Endometrial microvascular endothelial cells (primary cell): ENCODE results near the gene SND1. TPM values are rescaled to one million over a fixed set of nuclear protein-coding genes. Genes with fewer than 3 reads are reported as not detected.

Experiments
- in situ Hi-C: cut with HindIII; loops from 2 replicates; pipeline ENCODE4 v1.10.0; 2017; ENCODE audit warnings: low sequenced_read_pairs, low pct_unique_long_range_greater_than_20kb; ENCODE audit errors: inconsistent ontology term
- total RNA-seq: library from RNA; depleted of rRNA; stranded (reverse); fragments of >200 nt; gene quantifications from one replicate; pipeline ENCODE4 v1.2.3, GENCODE V29; 2015; ENCODE audit errors: inconsistent ontology term

Gene SND1
- total RNA-seq, 1 donor from 2014 or later: 223 TPM

DNA sequence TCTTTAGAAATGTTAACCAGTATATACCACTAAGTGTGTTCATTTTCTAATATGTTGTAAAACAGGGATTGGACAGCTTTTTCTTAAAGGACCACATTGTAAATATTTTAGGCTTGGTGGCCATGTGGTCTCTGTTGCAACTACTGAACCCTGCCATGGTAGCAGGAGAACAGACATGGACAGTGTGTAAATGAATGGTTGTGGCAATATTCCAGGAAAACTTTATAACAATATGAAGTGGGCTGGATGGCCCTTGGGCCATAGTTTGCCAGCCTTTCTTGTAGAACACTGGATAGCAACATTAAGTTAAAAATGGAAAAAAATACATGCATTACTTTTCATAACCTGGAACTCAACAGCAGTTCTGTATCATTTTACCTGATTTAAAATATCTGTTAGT lies 61.0 kb downstream of the SND1 start:
- in situ Hi-C loops: loop anchor here (25.0 kb wide), 1 partner anchor 499 kb away; no protein-coding TSS in a partner anchor

DNA sequence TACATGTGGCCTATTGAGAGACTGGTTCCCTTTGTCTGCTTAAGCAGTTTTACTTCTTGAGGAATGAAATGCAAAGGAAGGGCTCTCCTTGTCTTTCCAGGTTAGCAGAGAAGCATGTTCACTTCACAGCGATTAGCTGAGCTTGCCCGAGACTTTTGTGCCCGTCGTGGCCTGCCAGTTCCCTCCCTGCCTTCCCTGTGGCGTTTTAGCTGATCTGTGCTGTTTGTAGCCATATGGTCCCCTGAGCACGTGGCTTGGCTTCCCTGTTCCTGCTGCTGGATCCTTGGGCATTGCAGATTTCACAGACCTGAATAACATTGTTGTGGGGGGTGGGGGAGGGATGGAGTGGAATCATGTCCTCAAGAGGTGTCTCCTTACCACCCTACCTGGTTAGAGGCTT lies 61.8 kb downstream of the SND1 start:
- in situ Hi-C loops: loop anchor here (25.0 kb wide), 1 partner anchor 499 kb away; no protein-coding TSS in a partner anchor

DNA sequence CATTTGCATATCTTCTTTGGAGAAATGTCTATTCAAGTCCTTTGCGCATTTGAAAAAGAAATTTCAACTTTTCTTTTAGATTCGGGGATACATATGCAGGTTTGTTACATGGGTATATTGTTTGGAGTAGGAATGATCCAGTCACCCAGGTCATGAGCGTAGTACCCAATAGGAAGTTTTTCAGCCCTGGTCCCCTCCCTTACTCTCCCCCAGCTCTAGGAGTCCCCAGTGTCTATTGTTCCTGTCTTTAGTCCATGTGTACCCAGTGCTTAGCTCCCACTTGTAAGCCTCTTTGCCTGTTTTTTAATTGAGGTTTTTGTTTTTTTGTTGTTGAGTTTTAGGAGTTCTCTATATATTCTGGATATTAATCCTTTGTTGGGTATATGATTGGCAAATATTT lies 63.3 kb downstream of the SND1 start:
- in situ Hi-C loops: loop anchor here (25.0 kb wide), 1 partner anchor 497 kb away; no protein-coding TSS in a partner anchor

DNA sequence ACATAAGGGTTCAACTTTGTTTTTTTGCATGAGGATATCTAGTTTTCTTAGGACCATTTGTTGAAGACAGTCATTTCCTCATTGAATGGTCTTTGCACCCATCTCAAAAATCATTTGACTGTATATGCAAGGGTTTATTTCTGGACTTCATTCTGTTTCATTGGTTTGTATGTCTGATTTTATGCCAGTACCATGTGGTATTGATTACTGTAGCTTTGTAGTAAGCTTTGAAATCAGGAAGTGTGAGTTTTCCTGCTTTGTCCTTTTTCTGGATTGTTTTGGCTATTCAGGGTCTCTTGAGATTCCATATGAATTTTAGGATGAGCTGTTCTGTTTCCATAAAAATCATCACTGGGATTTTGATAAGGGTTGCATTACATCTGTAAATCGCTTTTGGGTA lies 63.9 kb downstream of the SND1 start:
- in situ Hi-C loops: loop anchor here (25.0 kb wide), 1 partner anchor 496 kb away; no protein-coding TSS in a partner anchor

DNA sequence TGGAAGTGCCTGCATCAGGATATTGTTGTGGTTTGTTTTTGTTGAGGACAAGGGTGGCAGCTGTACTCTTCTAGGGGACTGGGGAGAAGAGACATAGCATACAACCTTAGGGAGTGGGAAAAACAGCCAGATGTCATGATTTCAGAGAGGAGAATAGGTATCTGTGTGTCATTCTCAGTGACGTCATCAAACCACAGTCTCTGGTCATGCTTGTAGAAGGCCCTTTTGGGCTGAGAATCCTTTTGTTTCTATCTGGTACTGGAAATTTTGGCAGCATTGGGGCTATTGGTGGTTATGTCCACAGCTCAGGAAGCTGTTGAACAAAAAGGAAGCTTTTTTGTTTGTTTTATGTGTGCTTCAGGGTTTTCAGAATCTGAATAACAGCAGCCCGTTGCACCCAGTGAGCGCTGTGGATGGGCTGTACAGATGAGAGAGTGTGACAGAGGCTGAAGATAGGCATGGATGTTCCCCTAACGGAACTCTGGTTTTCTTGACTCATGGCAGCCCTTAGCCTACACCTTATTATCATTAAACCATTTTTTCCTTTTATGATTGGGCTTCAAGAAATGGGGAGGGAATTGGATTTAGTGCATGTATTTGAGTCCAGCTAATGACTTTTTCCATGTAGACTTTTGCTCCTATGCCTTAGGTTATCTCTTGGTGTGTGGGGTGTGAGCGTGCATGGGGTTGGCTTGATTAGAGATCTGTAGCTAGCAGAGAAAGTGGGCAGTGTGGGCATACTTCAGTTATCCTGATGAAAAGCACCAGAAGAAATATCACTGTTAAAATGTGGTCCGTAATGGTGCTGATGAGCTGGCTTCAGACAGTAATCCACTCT lies 65.7 kb downstream of the SND1 start:
- in situ Hi-C loops: loop anchor here (25.0 kb wide), 1 partner anchor 495 kb away; no protein-coding TSS in a partner anchor

DNA sequence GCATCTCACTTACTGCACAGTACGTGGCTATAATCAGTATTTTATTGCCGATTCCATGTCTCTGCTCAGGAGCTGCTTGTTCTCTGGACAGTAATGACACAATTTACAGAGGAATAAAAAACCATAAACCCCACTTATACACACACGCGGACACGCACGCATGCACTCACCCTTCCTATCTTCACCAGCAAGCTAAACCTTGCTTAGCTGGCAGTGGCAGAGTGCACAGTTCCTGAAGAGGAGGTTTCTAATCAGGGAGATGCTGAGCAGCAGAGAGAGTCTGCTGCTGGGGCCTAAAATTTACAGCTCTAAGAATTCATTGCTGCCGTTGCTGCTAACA lies 66.3 kb downstream of the SND1 start:
- in situ Hi-C loops: loop anchor here (25.0 kb wide), 1 partner anchor 494 kb away; no protein-coding TSS in a partner anchor

DNA sequence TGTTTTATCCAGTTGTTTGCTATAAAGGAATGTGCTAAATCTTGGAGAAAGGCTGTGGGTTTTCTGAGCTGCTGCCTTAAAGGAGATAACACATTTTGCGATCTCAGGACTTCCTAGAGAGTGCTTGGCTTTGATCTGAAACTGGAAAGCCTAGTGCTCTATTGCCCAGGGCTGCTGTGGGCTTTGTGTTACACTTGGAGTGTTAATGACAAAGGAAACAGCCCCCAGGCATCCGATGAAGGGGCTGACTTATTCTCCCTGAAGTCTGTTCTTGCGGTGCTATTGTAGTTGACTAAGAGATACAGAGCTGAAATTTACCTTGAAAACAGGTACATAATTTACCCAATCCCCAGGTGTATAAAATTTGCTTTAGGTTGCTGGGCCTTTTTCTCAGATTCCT lies 74.5 kb downstream of the SND1 start:
- in situ Hi-C loops: no loop called here

DNA sequence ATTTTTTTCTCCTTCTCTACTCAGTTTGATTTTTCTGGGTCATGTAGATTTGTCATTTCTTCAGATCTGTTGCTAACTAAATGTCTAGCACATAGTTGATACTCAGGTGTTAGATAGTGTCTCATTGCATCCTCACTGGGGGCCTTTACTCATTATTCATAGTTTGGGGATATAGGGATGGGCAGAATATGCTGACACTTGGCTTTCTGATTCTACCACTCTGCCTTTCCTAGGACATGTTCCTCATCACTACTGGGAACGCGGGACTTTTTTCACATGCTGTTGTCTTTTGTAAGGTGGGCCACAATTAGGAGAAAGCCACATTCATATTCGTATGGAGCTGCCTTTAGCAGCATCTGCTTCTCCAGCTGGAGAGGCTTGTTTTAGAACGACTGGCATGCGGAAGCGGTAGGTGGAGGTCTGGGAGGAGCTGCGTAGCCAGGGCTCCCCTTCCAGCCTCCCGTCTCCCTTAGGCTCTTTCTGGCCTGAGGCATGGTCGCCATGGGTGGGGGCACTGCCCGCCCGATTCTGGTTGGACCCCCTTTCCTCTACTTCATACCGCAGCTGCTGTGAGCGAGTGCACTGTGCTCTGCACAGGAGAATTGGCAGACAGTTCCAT lies 78.8 kb downstream of the SND1 start:
- in situ Hi-C loops: no loop called here

DNA sequence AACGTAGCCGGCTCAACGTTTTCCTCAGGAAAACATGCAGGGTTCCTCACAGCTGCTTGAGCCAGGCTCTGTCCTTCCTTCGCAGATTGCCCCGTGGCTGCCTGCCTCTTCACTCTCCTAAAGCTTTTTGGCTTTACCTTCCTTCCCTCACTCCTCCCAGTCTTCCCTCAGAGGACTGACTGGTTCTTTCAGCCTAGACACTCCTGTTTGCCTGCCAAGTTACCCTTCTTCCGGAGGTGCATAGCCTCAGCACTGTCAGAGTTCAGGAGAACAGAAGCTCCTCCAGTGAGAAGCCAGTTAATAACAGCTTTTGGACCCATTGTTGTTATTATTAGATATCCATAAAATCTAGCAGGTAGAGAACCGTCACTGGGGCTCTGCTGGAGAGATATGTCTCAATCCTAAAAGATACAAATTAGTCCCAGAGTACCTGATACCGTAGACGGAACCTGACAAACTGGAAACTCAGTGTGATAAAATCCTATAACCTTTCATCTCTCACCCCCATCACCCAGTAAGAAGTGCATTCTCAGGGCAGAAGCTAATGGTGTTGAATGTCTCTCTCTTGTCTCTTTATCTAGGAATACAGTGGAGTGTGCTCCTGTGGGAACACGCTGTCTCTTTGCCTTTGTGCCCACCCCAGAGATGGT lies 79.6 kb downstream of the SND1 start:
- in situ Hi-C loops: no loop called here

DNA sequence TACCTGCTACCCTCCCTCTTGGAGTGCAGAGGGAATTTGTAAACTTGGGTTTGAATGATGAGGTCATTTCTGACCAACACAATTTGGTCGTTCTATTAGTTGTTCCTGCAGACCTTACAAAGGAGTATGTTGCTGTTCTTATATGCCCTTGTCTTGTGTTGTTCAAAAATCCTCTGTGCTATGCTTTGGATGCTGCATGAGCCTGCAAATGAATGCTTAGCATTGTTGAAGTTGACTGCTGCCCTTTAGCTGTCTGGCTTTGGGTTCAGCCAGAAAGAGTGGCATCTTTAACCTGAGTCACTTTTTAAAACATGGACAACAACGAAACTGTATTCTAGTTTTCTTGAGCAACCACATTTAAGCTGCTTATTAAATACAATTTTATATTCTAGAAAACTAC lies 80.3 kb downstream of the SND1 start:
- in situ Hi-C loops: no loop called here

DNA sequence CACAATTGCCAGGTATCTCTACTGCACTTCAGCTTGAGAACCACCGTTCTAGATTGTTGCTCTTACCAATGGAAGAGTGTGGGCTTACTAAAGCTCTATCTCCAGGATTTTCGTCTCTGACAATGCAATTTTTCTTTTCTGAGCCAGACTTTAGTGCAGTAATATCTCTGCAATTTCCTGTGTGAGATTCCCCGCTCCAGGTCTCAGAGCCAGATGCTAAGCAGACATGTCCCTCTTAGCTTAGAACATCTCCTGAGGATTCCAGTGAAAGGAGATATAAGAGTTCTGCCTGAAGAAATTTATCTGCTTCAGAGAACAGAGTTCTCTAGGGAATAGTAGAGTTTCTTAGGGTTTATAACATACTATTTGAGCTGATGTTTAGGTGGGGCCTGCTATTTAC lies 82.0 kb downstream of the SND1 start:
- in situ Hi-C loops: no loop called here

DNA sequence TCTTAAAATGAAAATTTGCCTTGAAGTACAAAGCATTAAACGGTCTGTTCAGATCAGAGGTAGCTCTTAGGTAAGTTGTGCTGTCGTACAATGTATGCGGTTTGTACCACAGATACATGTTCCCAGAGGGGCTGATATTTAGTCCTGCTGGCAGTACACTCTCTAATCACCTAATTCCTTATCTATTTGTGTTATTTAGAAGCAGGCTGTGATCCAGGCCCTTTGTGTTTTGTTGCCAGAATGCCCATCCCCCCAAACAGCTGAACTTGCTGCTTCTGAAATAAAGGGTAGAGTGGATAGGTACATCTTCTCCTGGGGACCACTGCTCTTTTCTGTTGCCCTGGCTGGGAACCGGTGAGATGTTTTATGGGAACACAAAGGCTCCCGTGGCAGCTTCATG lies 84.5 kb downstream of the SND1 start:
- in situ Hi-C loops: no loop called here

DNA sequence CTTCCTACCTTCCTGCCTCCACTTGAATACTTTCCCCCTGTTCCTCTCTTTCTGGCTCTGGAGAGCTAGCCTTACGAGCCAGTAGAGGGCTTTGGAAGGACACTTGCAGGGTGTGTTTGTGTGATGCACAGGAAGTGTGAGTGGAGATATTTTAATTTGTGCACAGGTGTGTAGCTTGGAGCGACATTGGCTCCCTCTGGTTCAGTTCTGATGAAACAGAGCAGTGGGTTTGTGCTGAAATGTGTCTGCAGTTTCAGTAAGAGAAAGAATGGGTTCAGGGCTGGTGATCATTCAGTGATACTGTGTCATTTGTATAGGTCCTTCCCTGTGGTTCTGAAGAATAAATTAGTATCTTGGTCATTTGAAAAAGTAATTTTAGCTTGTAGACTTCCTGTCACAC lies 86.9 kb downstream of the SND1 start:
- in situ Hi-C loops: no loop called here

DNA sequence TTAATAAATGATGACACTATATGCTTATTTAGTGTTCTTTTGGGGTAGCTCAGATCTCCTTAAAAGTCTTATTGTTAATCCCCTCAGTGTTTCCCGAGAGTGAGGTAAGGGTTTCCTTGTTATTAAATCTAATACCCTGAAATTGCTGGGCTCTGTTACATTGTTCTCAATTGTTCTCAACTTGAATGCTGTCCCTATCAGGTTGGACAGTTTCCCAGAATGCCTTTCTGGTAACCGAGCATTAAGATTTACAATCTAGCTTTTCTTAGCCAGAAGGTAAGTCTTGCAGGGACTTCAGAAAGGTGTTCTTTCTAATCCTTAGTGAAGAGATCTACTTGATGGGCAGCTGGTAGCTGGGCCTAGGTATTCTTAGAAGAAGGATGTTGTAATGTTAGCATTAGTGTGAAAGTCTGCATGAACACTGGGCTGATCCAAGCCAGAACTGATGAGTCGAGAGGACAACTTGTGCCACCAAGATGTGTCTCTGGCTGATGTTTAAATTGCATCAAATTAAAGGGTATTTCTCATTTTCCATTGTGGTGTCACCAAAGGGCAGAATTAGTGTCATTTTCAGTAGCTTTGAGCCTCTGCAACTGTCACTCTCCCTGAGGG lies 89.9 kb downstream of the SND1 start:
- in situ Hi-C loops: no loop called here

DNA sequence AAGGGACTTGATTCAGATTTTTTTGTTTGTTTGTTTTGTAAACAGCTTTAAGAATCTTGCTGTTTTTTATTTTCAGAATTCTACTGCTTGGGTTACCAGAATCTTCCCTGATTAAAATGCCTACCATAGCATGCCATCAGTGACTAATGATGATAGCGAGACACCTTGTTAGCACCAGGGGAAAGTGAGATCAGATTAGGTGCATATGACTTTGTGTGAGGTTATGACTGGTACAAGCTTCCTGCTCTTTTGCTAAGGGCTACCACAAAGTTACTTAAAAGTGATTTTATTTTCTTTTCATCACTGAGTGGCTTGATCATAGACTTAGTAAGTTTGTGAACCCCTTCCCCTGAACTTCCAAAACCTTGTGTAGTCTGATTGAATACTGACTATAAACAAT lies 93.5 kb downstream of the SND1 start:
- in situ Hi-C loops: no loop called here

DNA sequence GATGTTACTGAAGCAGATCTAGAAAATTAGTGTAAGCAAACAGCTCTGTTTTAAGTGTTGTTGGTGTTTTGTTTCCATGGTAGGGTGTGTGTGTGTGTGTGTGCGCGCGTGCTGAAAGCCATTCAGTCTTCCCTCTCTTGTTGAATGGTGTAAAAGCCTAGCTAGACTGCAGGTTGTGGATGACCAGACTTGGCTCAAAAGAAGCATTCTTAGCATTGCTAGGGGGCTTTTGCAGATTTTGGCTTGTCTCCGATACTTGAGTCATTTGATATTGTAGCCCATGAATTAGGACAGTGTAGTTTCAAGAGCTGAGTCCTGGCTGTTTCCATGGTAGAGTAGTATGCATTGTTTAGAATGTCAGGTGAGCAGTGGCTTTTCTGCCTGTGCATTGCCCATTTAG lies 99.1 kb downstream of the SND1 start:
- in situ Hi-C loops: no loop called here

DNA sequence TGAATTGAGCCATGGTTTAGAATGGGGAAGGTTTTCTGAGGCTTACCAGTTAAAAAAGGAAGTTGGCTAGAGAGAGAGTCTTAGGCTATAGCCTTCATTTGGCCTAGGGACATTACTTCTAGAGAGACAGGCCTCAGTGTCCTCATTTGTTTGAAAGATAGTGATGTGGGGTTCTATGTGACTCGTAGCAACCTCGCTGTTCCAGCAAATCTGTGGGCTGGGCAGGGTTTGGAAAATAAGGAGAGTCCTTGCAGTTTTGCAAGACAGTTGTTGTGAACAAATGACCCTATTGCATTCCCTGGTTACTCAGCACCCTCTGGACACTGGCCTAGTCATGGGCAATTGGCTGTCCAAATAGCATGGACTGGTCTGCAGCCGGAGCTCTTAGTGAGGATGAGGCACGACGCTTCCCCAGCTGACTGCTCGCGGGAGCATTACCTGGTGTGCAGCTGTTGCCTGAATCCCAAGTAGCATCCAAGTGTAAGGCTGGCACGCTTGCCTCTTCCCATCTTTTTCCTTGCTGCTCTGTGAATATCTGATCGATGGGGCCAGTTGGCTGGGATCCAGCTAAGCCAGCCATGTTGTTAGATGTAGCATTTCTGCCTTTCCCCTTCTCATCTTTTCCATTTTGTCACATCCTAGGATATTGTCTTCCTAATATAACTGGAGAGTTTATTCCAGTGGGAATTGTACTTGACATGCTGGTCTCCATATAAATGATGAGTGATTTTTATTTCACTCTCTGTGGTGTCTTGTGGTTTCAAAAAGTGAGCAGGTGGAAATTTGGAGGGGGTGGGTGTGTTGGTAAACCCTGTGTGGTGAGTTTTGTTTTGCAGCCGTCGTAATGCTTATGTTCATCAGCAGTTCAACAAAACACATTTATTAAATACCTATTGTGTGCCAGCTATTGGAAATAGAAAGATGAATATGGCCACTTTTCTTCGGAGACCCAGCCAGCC lies 99.8 kb downstream of the SND1 start:
- in situ Hi-C loops: no loop called here

DNA sequence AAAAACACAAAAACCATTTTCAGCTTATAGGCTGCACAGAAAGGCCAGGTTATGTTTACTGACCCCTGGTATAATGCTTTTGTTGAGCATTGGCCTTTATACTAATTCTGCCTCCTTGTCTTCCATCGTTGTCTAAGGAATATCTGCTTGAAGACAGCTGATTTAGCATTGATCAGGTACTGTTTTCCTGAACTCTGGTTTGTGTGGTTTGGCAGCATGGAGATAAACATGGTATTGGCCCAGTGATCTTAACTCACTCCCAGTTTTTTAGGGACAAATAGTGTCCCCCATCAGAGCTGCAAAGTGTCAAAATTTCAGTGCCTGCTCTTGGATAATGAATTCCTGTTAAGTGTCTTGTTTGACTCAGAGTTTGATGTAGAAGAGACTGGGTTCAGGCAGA lies 100.8 kb downstream of the SND1 start:
- in situ Hi-C loops: no loop called here
